H1 (cell line): ENCODE data around the gene GBGT1. TPM values are rescaled to one million over a fixed set of nuclear protein-coding genes. Genes with fewer than 3 reads are reported as not detected.

Source experiments
- CTCF ChIA-PET: fragments of 300-600 bp; sonication (Branson Sonifier 250); formaldehyde crosslinking; loops from one replicate; lab custom pipeline; 2021; ENCODE audit not compliant: partially characterized antibody; lab: Charles Lee
- POLR2A ChIA-PET: fragments of 300-600 bp; sonication (Branson Sonifier 250); formaldehyde crosslinking; loops from one replicate; lab custom pipeline; 2021; ENCODE audit warnings: inconsistent platforms; ENCODE audit not compliant: partially characterized antibody; lab: Charles Lee
- DNase-seq, 2 experiments: peaks; one replicate each; pipeline versions ENCODE4 v3.0.0 to v3.0.0-alpha.2; 2010 to 2022; ENCODE audit warnings: low spot score in 2 of 2, low read depth in 1 of 2, mixed read lengths in 1 of 2
- FAIRE-seq: peaks from 2 replicates; lab custom pipeline; 2011; peaks lifted over from hg19 to GRCh38; lab: Jason Lieb, UNC
- H2AFZ ChIP-seq: 2 replicates; pipeline ENCODE4 v1.8.1; 2012; ENCODE audit warnings: low read length, inconsistent platforms
- H2AK5ac ChIP-seq: 2 replicates; pipeline ENCODE4 v1.6.1; 2013; ENCODE audit warnings: low read depth, low read length
- H2BK120ac ChIP-seq: replicated peaks from 2 replicates; pipeline ENCODE3; 2013; ENCODE audit warnings: low read depth, low read length, inconsistent platforms
- H2BK12ac ChIP-seq: 2 replicates; pipeline ENCODE4 v1.6.1; 2013; ENCODE audit warnings: low read depth, low read length
- H2BK15ac ChIP-seq: 2 replicates; pipeline ENCODE4 v1.6.1; 2013; ENCODE audit warnings: low read length
- H2BK20ac ChIP-seq: 2 replicates; pipeline ENCODE4 v1.6.1; 2013; ENCODE audit warnings: low read length
- H2BK5ac ChIP-seq: 2 replicates; pipeline ENCODE4 v1.6.1; 2013; ENCODE audit warnings: low read depth, low read length
- H3K14ac ChIP-seq: 2 replicates; pipeline ENCODE4 v1.6.1; 2013; ENCODE audit warnings: inconsistent platforms; ENCODE audit not compliant: insufficient read length
- H3K18ac ChIP-seq: 2 replicates; pipeline ENCODE4 v1.6.1; 2013; ENCODE audit warnings: low read length; ENCODE audit errors: extremely low read depth
- H3K23ac ChIP-seq: 2 replicates; pipeline ENCODE4 v1.6.1; 2013; ENCODE audit warnings: inconsistent platforms; ENCODE audit not compliant: insufficient read length
- H3K23me2 ChIP-seq: 2 replicates; pipeline ENCODE4 v1.6.1; 2013; ENCODE audit warnings: low read depth, low read length
- H3K27ac ChIP-seq: 2 replicates; pipeline ENCODE4 v1.6.1; 2011; ENCODE audit warnings: low read depth, low read length, inconsistent platforms
- H3K27me3 ChIP-seq, 4 experiments: replicated peaks in 1 of 4; 1 replicate in 1 of 4; 2 replicates in 3 of 4; pipeline versions ENCODE4 v1.6.1 to v1.8.1; 2011 to 2013; ENCODE audit warnings: low read length in 3 of 4, mild to moderate bottlenecking in 3 of 4, inconsistent platforms in 2 of 4, mixed read lengths in 2 of 4, moderate library complexity in 1 of 4; ENCODE audit not compliant: control insufficient read depth in 3 of 4, insufficient read depth in 3 of 4; ENCODE audit errors: extremely low read depth in 1 of 4
- H3K36me3 ChIP-seq, 4 experiments: 2 replicates each; pipeline versions ENCODE4 v1.6.1 to v1.8.1; 2011 to 2013; ENCODE audit warnings: mild to moderate bottlenecking in 4 of 4, low read length in 3 of 4, moderate library complexity in 2 of 4, control low read depth in 1 of 4, inconsistent platforms in 1 of 4; ENCODE audit not compliant: insufficient read depth in 4 of 4, control insufficient read depth in 2 of 4
- H3K4ac ChIP-seq: replicated peaks from 2 replicates; pipeline ENCODE3; 2013; ENCODE audit warnings: low read length, low read depth, mixed read lengths, inconsistent platforms; ENCODE audit not compliant: insufficient read length
- H3K4me1 ChIP-seq, 4 experiments: replicated peaks in 1 of 4; 1 replicate in 1 of 4; 2 replicates in 3 of 4; pipeline versions ENCODE4 v1.6.1 to v1.8.1; 2011 to 2013; ENCODE audit warnings: low read length in 3 of 4, inconsistent platforms in 2 of 4, mixed read lengths in 1 of 4; ENCODE audit not compliant: insufficient read depth in 4 of 4, control insufficient read depth in 3 of 4
- H3K4me2 ChIP-seq, 2 experiments: 2 replicates each; pipeline versions ENCODE4 v1.6.1 to v1.8.1; 2011 to 2013; ENCODE audit warnings: low read depth in 2 of 2, low read length in 2 of 2, control low read depth in 1 of 2, inconsistent platforms in 1 of 2, mild to moderate bottlenecking in 1 of 2; ENCODE audit not compliant: insufficient read depth in 1 of 2
- H3K4me3 ChIP-seq, 4 experiments: fragments of 200-600, 300-600 bp in 1 of 4; sonication (generic), shearing (Covaris generic), sonication (Bioruptor Twin) in 1 of 4; 2 replicates each; pipeline versions ENCODE4 v1.5.1 to v1.8.1; 2011 to 2016; ENCODE audit warnings: low read length in 4 of 4, low read depth in 3 of 4, control low read depth in 2 of 4, inconsistent platforms in 2 of 4, mild to moderate bottlenecking in 2 of 4, mixed read lengths in 1 of 4, moderate library complexity in 1 of 4; ENCODE audit not compliant: insufficient read depth in 2 of 4; ENCODE audit errors: extremely low read depth in 1 of 4
- H3K56ac ChIP-seq: replicated peaks from 2 replicates; pipeline ENCODE3; 2013; ENCODE audit warnings: low read depth, mild to moderate bottlenecking, mixed read lengths, low read length, inconsistent platforms; ENCODE audit not compliant: insufficient read length
- H3K79me1 ChIP-seq: 2 replicates; pipeline ENCODE4 v1.6.1; 2013; ENCODE audit warnings: low read depth, low read length, control low read depth
- H3K79me2 ChIP-seq, 2 experiments: 2 replicates each; pipeline versions ENCODE4 v1.6.1 to v1.8.1; 2012 to 2013; ENCODE audit warnings: low read length in 2 of 2, mild to moderate bottlenecking in 2 of 2, inconsistent platforms in 1 of 2; ENCODE audit not compliant: insufficient read depth in 2 of 2, control insufficient read depth in 1 of 2
- H3K9ac ChIP-seq, 4 experiments: replicated peaks in 1 of 4; 1 replicate in 1 of 4; 2 replicates in 3 of 4; pipeline versions ENCODE4 v1.6.1 to v1.8.1; 2011 to 2013; ENCODE audit warnings: low read depth in 3 of 4, low read length in 3 of 4, control low read depth in 2 of 4, mild to moderate bottlenecking in 2 of 4, moderate library complexity in 2 of 4, inconsistent platforms in 1 of 4; ENCODE audit errors: extremely low read depth in 1 of 4
- H3K9me3 ChIP-seq, 2 experiments: 2 replicates each; pipeline versions ENCODE4 v1.6.1 to v1.8.1; 2012 to 2013; ENCODE audit warnings: mild to moderate bottlenecking in 2 of 2, moderate library complexity in 2 of 2, control low read depth in 1 of 2, inconsistent platforms in 1 of 2, low read depth in 1 of 2, low read length in 1 of 2, mixed read lengths in 1 of 2; ENCODE audit not compliant: insufficient read depth in 2 of 2
- H4K20me1 ChIP-seq, 2 experiments: replicated peaks in 1 of 2; 2 replicates each; pipeline versions ENCODE3 to v1.8.1; 2011 to 2013; ENCODE audit warnings: inconsistent platforms in 2 of 2, low read length in 2 of 2, mild to moderate bottlenecking in 1 of 2; ENCODE audit not compliant: insufficient read depth in 2 of 2, control insufficient read depth in 1 of 2
- H4K5ac ChIP-seq: 2 replicates; pipeline ENCODE4 v1.6.1; 2013; ENCODE audit warnings: low read length, low read depth, mixed read lengths, inconsistent platforms; ENCODE audit not compliant: insufficient read length
- H4K8ac ChIP-seq: 2 replicates; pipeline ENCODE4 v1.8.0; 2013; ENCODE audit warnings: mild to moderate bottlenecking, moderate library complexity, low read length, inconsistent platforms; ENCODE audit not compliant: insufficient read depth; ENCODE audit errors: extremely low read depth
- H4K91ac ChIP-seq: replicated peaks from 2 replicates; pipeline ENCODE3; 2013; ENCODE audit warnings: low read length, mixed read lengths, inconsistent platforms; ENCODE audit not compliant: insufficient read length
- EP300 ChIP-seq, 2 experiments: IDR thresholded peaks; 1 replicate in 1 of 2; 2 replicates in 1 of 2; pipeline ENCODE4 v1.6.1; 2011 to 2012; ENCODE audit warnings: low read depth in 2 of 2, low read length in 2 of 2, mild to moderate bottlenecking in 2 of 2, borderline replicate concordance in 1 of 2, inconsistent platforms in 1 of 2, moderate library complexity in 1 of 2
- GTF2F1 ChIP-seq: IDR thresholded peaks from 2 replicates; pipeline ENCODE4 v1.6.1; 2012; ENCODE audit warnings: low read depth, low read length, improper control_type of control experiment, borderline replicate concordance
- WGBS, 2 experiments: shearing (Covaris generic) in 1 of 2; methylation state at CpG; one replicate each; pipeline versions ENCODE4 v1.1.6 to v1.1.7; 2013 to 2015; ENCODE audit warnings: low lambda C conversion rate in 2 of 2, mixed read lengths in 2 of 2, inconsistent platforms in 1 of 2, low coverage in 1 of 2, missing lambda C conversion rate in 1 of 2; ENCODE audit not compliant: insufficient replicate concordance in 2 of 2, insufficient coverage in 1 of 2, insufficient read length in 1 of 2; ENCODE audit errors: extremely low coverage in 1 of 2, missing lambda C conversion rate in 1 of 2; 5-methylcytosine and 5-hydroxymethylcytosine counted together
- polyA plus RNA-seq, 7 experiments: library from polyadenylated mRNA; depleted of rRNA in 3 of 7; stranded (reverse) in 5 of 7; unstranded in 2 of 7; fragments of >200 nt in 5 of 7; fragments of 200-250 nt in 2 of 7; gene quantifications; 1 replicate in 5 of 7; 2 replicates in 1 of 7; 4 replicates in 1 of 7; pipeline versions ENCODE4 v1.2.1 to v1.2.3, GENCODE V29; 2011 to 2013; ENCODE audit warnings: missing spikeins in 2 of 7, mixed read lengths in 2 of 7
- total RNA-seq: library from RNA; stranded (reverse); fragmentation: NEBNext Ultra II Directional; extraction: Animal tissue kit (Norgen Biotek cat#: 25700); gene quantifications from 2 replicates; pipeline ENCODE4 v1.2.1, GENCODE V29; 2021

The GBGT1 gene
- total and polyA plus RNA-seq, 2 of the 8 experiments (the other 6 are each of a cell fraction or from before 2014, with no cell fraction given), result 7.1 to 9.7 TPM

- no peak for DNase-seq
- no peaks in the 10 kb centered on the region; a peak in 1 of 7 replicates for H3K4me1 ChIP-seq
- H4K91ac ChIP-seq, result no peak overlapping the region
- no peak overlapping the region for H3K14ac ChIP-seq
- no peak overlapping the region for H2BK5ac ChIP-seq
- no peak overlapping the region for H2AFZ ChIP-seq
- H3K4me3 ChIP-seq, result no peak overlapping the region
- no peak overlapping the region for H3K18ac ChIP-seq
- 88% methylated on average over 13 of the region's 13 CpGs; no CpG with 5 or more reads in 1 of the 2 experiments for WGBS, 2 experiments
- no peak for FAIRE-seq
- H3K23me2 ChIP-seq, result no peaks in the 10 kb centered on the region
- no peak overlapping the region for H2BK20ac ChIP-seq
- no peak overlapping the region for H2BK120ac ChIP-seq
- ChIA-PET CTCF (no interaction called here), POLR2A (interaction anchor here (0.8 kb wide), 1 partner anchor 179 kb away, joined by 4 read pairs; the partner anchor contains the start of genes MED22 and RPL7A)
- no peak overlapping the region for H4K5ac ChIP-seq
- H2AK5ac ChIP-seq, result no peak overlapping the region
- H3K27ac ChIP-seq, result no peak overlapping the region
- H4K20me1 ChIP-seq, result peaks cover 0 to 1% of the 10 kb centered on the region in 2 experiments
- H3K4ac ChIP-seq, result no peak overlapping the region
- peaks cover 0 to 9% (median 4%) of the 10 kb centered on the region in 4 experiments; a peak in 5 of 7 replicates for H3K27me3 ChIP-seq
- H3K9me3 ChIP-seq, result no peaks in the 10 kb centered on the region
- no peaks in the 10 kb centered on the region for H3K36me3 ChIP-seq
- H2BK15ac ChIP-seq, result no peak overlapping the region
- no peaks in the 10 kb centered on the region for H3K79me1 ChIP-seq
- no peak overlapping the region for H3K23ac ChIP-seq
- H3K9ac ChIP-seq, result no peak overlapping the region
- H3K79me2 ChIP-seq, result no peaks in the 10 kb centered on the region
- no peak overlapping the region for H3K4me2 ChIP-seq
- H3K56ac ChIP-seq, result no peak overlapping the region
- no peak overlapping the region for H4K8ac ChIP-seq
- no peak overlapping the region for H2BK12ac ChIP-seq
- TF ChIP-seq EP300 (IDR thresholded peaks at IDR 0.05; ENCODE audit: borderline replicate concordance in 1 of 2, low read depth in 2 of 2, low read length in 2 of 2) (no peak), GTF2F1 (no peak)
Measured at GRCh38 chr9:133169102-133169501, 5.4 kb upstream of the GBGT1 start.
